SJSA1 (cell line): ENCODE results near the gene SBF2. TPM values are rescaled to one million over a fixed set of nuclear protein-coding genes. Genes with fewer than 3 reads are reported as not detected.

ENCODE experiments used
- DNase-seq, 2 experiments: peaks; one replicate each; pipeline ENCODE4 v3.0.0-alpha.2; 2015 to 2020; ENCODE audit warnings: low spot score in 2 of 2, low read depth in 1 of 2
- H3K27ac ChIP-seq: fragments of 250-450 bp; sonication (Bioruptor Pico); 2 replicates; pipeline ENCODE4 v1.5.1; 2020; ENCODE audit warnings: mild to moderate bottlenecking, moderate library complexity
- H3K27me3 ChIP-seq: fragments of 250-450 bp; sonication (Bioruptor Pico); replicated peaks from 2 replicates; pipeline ENCODE4 v1.5.1; 2020; ENCODE audit warnings: mild to moderate bottlenecking, moderate library complexity
- H3K36me3 ChIP-seq: fragments of 250-450 bp; sonication (Bioruptor Pico); 2 replicates; pipeline ENCODE4 v1.5.1; 2020; ENCODE audit warnings: mild to moderate bottlenecking
- H3K4me1 ChIP-seq: fragments of 250-450 bp; sonication (Bioruptor Pico); replicated peaks from 2 replicates; pipeline ENCODE4 v1.6.1; 2021; ENCODE audit warnings: mild to moderate bottlenecking
- H3K4me3 ChIP-seq: fragments of 250-450 bp; sonication (Bioruptor Pico); 2 replicates; pipeline ENCODE4 v1.5.1; 2020; ENCODE audit warnings: mild to moderate bottlenecking
- H3K9me3 ChIP-seq: fragments of 250-450 bp; sonication (Bioruptor Pico); replicated peaks from 2 replicates; pipeline ENCODE4 v1.5.1; 2020; ENCODE audit warnings: mild to moderate bottlenecking
- total RNA-seq: library from RNA; depleted of rRNA; stranded (reverse); fragments of >200 nt; shearing (Covaris generic); gene quantifications from 2 replicates; pipeline ENCODE4 v1.2.3, GENCODE V29; 2014

Gene SBF2
- total RNA-seq, 1 experiment from 2014 or later = 29.7 TPM

DNA sequence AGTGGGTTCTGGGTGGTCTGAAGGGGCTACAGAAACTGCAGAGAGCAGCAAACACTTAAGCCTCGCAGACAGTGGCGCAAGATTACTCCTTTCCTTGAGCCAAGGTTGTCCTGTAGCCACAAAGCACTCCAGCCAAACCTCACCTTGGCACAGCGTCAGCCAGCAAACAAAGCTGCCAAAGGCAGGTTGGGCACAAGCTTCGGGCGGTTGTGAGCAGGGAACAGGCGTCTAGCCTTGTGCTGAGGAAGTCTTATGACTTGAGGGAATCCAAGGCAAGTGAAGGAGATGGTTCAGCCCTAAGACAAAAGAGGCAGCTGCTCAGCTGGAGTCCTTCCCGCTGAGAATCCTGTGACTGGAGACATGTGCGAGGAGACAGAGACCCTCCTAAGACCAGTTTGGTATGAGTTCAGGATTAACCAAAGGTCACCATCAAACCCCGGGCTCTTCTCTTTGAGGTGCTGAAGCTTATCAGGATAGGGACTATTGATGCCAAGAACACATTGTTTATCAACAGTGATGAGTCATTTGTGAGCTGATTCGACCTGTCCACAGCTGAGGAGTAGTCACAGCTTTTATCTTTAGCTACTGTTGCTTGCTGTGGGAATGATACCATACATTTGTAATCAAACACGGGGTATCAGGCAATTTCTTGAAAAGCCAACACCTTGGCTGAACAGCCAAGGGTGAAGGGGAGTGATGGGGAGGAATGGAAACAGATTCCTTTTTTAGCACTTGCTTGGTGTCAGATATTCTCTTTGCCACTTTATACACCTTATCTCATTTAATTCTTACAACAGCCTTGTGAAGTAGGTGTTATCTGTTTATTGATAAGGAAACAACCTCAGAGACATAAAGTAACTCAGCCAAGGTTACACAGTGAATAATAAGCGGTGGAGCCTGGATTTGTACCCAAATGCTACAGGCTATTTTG, 15.4 kb upstream of the SBF2 start:
- no peaks in the 10 kb centered on the region for H3K36me3 ChIP-seq
- H3K4me3 ChIP-seq = no peak overlapping the region
- DNase-seq = no peak
- H3K27me3 ChIP-seq = no peaks in the 10 kb centered on the region
- H3K9me3 ChIP-seq = no peaks in the 10 kb centered on the region
- H3K27ac ChIP-seq = no peak overlapping the region
- peaks cover 41% of the 10 kb centered on the region for H3K4me1 ChIP-seq

DNA sequence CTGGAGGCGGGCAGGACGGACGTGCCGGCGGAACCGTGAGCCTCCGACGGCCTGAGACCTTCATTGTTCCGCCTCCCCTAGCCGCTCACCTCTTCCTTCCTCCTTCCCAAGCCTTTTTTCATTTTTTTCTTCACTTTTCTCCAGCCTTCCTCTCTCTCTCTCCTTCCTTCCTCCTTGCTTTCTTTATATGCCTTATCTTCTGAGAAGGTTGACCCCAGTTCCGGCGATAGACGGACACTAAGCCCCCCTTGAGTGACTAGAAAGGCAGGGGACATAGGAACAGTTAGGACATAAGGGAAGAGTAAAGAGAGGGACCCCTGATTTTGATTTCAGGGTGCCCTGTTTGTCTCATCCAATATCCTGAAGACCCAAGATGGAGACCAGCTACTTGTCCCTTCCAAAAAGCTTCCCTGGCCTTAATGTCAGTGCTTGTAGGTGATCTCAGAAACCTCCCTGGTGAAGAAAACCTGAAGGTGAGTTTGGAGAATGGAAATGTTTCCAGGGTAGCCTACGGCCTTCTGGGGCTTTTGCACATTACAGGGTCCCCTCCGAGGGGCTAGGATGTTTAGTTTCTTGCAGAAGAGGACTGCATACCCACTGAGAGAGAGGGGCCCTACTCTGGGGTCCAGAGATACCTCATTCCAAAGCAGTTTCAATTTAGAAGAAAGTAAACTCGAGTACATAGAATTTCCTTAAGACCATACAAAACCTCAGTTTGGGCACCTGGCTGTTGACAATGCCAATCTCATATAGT, 14.4 kb upstream of the SBF2 start:
- Histone ChIP-seq H3K27me3 (no peaks in the 10 kb centered on the region), H3K36me3 (no peaks in the 10 kb centered on the region), H3K4me1 (peaks cover 52% of the 10 kb centered on the region), H3K27ac (peak overlapping the region; percentile 82), H3K9me3 (no peaks in the 10 kb centered on the region), H3K4me3 (peak overlapping the region; percentile 28)
- no peak for DNase-seq

DNA sequence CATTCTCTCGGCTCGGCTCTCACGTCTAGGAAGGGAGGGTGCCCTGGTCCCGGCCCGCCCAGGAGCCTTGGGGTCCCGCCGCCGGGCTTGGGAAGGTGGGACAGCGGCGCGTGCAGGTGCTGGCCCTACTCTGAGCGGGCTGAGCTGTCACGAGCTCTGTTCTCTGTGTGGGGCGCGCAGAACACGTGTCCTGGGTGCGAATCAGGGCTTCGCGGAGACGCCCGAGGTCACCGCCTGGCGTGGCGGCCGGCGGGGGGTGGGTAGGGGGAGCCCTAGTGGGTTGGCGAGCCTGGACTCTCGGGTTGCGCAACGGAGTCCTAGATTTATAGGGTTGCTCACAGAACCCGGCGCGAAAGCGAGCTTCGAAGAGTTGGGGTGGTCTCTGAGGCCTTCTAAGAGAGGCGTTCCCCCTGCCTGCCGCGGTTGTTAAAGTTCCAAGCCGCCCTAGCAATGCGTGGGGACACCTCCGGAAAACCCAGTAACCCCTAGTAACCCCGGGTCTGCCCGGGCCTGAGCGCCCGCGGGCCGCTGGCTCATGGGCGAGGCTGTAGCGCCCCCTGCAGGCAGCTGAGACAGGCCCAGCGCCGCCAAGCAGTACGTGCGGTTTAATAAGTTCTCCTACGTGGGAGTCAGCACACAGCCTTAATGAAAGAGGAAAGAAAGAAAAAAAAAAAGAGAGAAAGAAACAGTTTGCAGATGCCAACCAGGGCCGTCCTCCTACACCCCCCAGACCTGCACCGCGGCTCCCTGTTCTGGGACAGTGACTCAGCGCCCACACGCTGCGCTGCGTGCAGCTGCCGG, 13.6 kb upstream of the SBF2 start:
- H3K27ac ChIP-seq = peak overlapping the region; percentile 82

DNA sequence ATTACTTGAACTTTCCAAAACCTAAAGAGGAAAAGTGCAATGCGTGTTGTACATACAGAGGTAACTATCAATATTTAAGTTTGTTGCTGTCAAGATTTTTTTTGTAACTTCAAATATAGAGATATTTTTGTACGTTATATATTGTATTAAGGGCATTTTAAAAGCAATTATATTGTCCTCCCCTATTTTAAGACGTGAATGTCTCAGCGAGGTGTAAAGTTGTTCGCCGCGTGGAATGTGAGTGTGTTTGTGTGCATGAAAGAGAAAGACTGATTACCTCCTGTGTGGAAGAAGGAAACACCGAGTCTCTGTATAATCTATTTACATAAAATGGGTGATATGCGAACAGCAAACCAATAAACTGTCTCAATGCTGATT, 13.0 kb upstream of the SBF2 start:
- Histone ChIP-seq H3K27me3 (no peaks in the 10 kb centered on the region), H3K36me3 (0 out of 2 replicates have a peak, but pooled peaks cover 3% of the 10 kb centered on the region), H3K4me1 (peaks cover 58% of the 10 kb centered on the region), H3K4me3 (peak overlapping the region; percentile 28), H3K27ac (peak overlapping the region; percentile 82; the same call in 1 of the 2 replicates), H3K9me3 (no peaks in the 10 kb centered on the region)
- no peak for DNase-seq

More for the DNA sequence above, 13.6 kb upstream of the SBF2 start:
- no peaks in the 10 kb centered on the region for H3K9me3 ChIP-seq
- H3K4me3 ChIP-seq = peak overlapping the region; percentile 28
- 0 out of 2 replicates have a peak, but pooled peaks cover 3% of the 10 kb centered on the region for H3K36me3 ChIP-seq
- H3K27me3 ChIP-seq = no peaks in the 10 kb centered on the region
- peak; percentile 93 to 95 for DNase-seq
- peaks cover 53% of the 10 kb centered on the region for H3K4me1 ChIP-seq

DNA sequence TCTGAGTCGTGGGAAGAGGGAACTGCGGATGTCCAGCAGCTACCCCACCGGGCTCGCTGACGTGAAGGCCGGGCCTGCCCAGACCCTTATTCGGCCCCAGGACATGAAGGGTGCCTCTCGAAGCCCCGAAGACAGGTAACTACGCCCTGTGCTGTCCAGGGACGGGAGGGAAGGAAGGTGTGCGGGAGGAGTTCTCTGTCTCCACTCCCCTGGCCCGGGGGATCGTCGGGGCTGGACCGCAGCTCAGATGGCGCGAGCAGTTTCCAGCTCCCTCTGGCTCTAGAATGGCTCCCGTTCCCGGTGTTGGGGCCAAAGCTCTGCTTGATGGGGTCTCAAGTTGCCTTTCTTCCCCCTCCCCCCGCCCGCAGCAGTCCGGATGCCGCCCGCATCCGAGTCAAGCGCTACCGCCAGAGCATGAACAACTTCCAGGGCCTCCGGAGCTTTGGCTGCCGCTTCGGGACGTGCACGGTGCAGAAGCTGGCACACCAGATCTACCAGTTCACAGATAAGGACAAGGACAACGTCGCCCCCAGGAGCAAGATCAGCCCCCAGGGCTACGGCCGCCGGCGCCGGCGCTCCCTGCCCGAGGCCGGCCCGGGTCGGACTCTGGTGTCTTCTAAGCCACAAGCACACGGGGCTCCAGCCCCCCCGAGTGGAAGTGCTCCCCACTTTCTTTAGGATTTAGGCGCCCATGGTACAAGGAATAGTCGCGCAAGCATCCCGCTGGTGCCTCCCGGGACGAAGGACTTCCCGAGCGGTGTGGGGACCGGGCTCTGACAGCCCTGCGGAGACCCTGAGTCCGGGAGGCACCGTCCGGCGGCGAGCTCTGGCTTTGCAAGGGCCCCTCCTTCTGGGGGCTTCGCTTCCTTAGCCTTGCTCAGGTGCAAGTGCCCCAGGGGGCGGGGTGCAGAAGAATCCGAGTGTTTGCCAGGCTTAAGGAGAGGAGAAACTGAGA, 12.2 kb upstream of the SBF2 start:
- Histone ChIP-seq H3K4me3 (no peak overlapping the region), H3K27me3 (no peaks in the 10 kb centered on the region), H3K27ac (no peak overlapping the region), H3K9me3 (no peaks in the 10 kb centered on the region), H3K36me3 (0 out of 2 replicates have a peak, but pooled peaks cover 3% of the 10 kb centered on the region), H3K4me1 (peaks cover 66% of the 10 kb centered on the region)
- DNase-seq = no peak

DNA sequence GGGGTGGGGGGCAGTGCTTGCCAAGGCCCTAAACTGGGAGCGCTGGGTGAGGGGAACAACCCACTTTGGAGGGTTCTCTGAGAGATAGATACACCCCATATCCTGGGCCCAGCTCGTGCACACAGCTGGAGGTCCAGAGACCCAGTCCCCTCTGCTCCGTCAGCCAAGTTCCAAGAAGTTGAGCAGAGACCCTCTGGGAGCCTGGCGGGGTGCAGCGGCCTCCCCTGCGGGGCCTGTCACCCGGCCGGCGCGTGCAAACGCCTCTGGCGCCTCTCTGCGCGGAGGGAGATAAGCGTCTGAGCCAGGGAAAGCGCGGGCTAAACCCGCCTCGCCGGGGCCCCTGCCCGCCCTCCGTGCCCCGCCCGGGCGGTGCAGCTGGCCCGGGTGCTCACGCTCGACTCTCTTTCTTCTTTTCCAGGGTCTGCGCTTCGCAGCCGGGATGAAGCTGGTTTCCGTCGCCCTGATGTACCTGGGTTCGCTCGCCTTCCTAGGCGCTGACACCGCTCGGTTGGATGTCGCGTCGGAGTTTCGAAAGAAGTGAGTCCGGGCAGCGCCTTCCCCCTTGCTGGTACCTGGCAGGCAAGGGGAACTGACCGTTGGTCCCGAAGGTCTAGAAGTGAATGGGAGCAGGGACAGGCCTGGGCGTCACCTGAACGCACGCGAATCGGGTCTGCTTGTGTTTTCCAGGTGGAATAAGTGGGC, 11.4 kb upstream of the SBF2 start:
- Histone ChIP-seq H3K27me3 (no peaks in the 10 kb centered on the region), H3K4me3 (peak overlapping the region; percentile 55), H3K27ac (no peak overlapping the region; the same call in 1 of the 2 replicates), H3K9me3 (no peaks in the 10 kb centered on the region), H3K4me1 (peaks cover 67% of the 10 kb centered on the region), H3K36me3 (0 out of 2 replicates have a peak, but pooled peaks cover 3% of the 10 kb centered on the region)
- DNase-seq = no peak

DNA sequence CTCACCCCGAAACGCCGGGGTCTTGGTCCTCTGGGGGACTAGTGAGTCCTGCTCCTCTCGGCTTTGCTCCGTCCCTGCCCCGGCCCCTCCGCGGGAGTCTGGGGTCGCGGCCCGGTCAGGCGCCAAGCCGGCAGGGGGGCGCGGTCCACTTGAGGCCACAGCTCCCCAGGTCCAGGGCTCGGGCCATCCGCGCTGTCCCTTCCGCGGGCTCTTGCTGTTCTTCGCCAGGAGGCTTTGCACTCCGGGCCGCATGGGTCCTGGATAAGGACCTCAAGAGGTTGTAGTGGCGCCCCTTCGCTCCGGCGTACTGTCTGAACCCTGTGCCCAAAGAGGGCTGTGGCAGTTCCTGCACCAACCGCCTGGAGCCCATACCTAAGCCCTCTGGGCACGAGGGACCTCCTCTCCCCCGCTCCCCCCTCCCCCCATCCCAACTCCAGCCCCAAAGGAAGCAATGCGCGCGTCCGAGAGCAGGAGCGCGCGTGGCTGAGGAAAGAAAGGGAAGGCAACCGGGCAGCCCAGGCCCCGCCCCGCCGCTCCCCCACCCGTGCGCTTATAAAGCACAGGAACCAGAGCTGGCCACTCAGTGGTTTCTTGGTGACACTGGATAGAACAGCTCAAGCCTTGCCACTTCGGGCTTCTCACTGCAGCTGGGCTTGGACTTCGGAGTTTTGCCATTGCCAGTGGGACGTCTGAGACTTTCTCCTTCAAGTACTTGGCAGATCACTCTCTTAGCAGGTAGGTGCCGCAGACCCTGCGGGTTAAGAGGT, 10.7 kb upstream of the SBF2 start, which contains the start of gene ADM:
TSS of gene ADM (plus strand) at position 579 of the 767 bp plus-strand sequence. CDS start 628 bp downstream, outside the sequence.
- no peaks in the 10 kb centered on the region for H3K9me3 ChIP-seq
- peaks cover 62% of the 10 kb centered on the region for H3K4me1 ChIP-seq
- H3K36me3 ChIP-seq = 0 out of 2 replicates have a peak, but pooled peaks cover 3% of the 10 kb centered on the region
- no peaks in the 10 kb centered on the region for H3K27me3 ChIP-seq
- peak within 1 kb of the TSS; percentile 69 for H3K27ac ChIP-seq
- DNase-seq = peak; percentile 87 to 90
- peak within 1 kb of the TSS; percentile 55 for H3K4me3 ChIP-seq

DNA sequence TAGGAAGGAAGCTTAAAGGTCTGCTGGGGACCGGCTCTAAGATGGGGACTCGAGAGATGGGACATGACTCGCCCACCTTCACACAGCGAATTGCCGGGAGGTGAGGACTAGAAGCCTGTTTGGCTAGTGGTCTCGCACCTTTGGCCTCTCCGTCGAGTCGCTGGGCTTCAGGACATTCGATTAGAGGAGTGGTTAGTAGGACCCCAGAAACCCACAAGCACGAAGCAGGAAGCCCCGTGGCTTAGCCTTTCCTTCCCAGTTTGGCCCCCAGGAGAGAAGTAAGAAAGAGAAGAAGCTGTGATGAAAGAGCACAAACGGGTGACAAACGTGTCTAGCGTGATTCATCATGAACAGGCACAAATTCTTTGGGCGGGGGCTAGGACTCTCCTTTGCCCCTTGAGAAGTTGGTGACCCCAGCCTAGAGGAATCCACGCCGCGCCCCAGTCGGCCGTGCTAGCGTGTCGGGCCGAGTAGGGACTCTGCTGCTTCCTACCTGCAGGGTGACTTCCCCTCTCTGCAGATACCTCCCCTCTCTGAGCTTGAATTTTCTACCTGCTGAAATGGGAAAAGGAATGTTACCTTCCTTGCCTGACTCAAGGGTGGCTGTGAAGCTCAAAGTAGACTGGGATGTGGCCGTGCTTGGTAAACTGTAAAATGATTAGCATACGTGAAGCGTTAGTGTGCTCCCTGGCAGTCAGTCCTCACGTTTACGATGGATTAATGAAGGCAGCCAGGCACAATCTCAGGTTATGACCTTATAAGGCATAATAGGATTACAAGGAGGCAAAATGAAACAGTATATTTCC, 9.7 kb upstream of the SBF2 start:
- Histone ChIP-seq H3K27ac (peak overlapping the region; percentile 69), H3K4me1 (peaks cover 55% of the 10 kb centered on the region), H3K9me3 (no peaks in the 10 kb centered on the region), H3K36me3 (0 out of 2 replicates have a peak, but pooled peaks cover 3% of the 10 kb centered on the region), H3K4me3 (peak overlapping the region; percentile 55), H3K27me3 (no peaks in the 10 kb centered on the region)
- peak; percentile 71 to 74 for DNase-seq

DNA sequence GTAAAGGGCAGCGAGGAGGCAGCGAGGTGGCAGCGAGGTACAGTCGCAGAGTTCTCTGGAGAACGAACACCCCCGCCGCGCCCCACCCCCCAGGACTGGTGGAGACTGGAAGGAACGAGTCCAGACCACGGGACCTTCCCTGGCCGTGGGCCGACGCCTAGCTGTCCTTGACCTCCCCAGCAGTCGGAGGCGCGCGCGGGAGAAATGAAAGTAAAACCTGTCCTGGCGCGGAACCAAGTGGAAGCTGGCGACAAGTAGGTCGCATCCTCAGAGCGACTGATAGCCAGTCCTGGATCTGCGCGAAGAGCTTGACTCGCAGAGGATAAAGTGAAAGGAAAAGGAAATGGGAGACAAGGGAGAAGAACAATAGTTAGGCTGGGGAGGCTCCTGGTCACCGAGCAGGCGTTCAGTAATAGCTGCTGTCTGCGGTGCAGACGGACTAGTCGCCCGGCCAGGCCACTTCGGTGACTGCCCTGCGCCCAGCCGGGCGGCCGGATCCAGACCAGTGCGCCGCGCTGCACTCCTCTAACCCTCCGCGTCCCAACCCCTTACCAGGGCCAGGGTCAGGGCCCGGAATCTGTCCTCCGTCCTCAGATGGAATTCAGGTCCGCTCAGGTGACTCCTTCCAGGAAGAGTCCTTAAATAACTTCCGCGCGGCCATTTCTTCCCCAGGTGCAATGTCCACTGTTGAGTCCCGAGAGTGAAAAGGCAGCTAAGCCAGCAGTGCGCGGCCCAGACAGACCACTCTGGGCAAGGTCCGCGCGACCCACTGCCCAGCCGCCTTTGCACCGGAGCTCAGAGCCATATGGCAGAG, 8.9 kb upstream of the SBF2 start:
- H3K4me3 ChIP-seq = peak overlapping the region; percentile 55
- DNase-seq = peak; percentile 77 to 82
- H3K4me1 ChIP-seq = peaks cover 51% of the 10 kb centered on the region
- 0 out of 2 replicates have a peak, but pooled peaks cover 3% of the 10 kb centered on the region for H3K36me3 ChIP-seq
- peak overlapping the region; percentile 69 for H3K27ac ChIP-seq
- H3K27me3 ChIP-seq = no peaks in the 10 kb centered on the region
- no peaks in the 10 kb centered on the region for H3K9me3 ChIP-seq

DNA sequence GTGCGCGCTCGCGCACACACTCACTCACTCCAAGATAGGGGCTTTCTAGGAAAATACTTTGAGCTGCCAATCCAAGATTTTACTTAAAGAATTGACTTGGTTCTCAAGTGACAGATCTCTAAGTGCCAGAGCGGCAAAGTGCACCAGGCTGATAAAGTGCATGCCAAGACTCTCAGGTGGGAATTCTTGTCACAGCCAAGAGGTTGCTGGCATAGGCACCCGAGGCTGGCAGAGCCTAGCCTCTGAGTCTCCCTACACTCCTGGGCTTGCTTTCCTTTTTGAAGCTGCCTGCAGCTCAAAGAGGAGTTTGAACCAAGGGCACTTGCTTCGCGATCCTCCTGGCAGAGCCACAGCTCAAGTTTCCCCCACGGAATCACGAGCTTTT, 8.3 kb upstream of the SBF2 start:
- Histone ChIP-seq H3K27me3 (no peaks in the 10 kb centered on the region), H3K27ac (peak overlapping the region; percentile 69), H3K9me3 (no peaks in the 10 kb centered on the region), H3K36me3 (0 out of 2 replicates have a peak, but pooled peaks cover 3% of the 10 kb centered on the region), H3K4me3 (peak overlapping the region; percentile 55), H3K4me1 (peaks cover 47% of the 10 kb centered on the region)
- DNase-seq = peak in 1 of 2 experiments; percentile 48
